Coronary artery (tissue), 2 donors: ENCODE results near the gene DCXR.

Source experiments
- DNase-seq: peaks from one replicate; pipeline ENCODE4 v3.0.0-alpha.2; 2017; ENCODE audit warnings: low spot score
- H3K27ac ChIP-seq, 2 donors: fragments of 200-600 bp; sonication (generic); one replicate each; pipeline ENCODE4 v1.5.1; 2016 to 2019
- H3K4me3 ChIP-seq: fragments of 200-600 bp; sonication (generic); 2 replicates; pipeline ENCODE4 v1.5.1; 2016; ENCODE audit warnings: mild to moderate bottlenecking, moderate library complexity
- CTCF ChIP-seq: fragments of 200-600 bp; sonication (generic); IDR thresholded peaks from one replicate; pipeline ENCODE4 v1.5.1; 2019; ENCODE audit warnings: antibody characterized with exemption

The DCXR gene

GRCh38 chr17:82070611-82071010, 33.1 kb upstream of the DCXR start:
- no peak for DNase-seq
- TF ChIP-seq CTCF = no peak

GRCh38 chr17:82065638-82066303, 28.3 kb upstream of the DCXR start, which contains the start of gene DUS1L:
DUS1L (minus strand) TSS chr17:82065804; CDS start chr17:82065059, 745 bp downstream.
- no peak for TF ChIP-seq CTCF

More at GRCh38 chr17:82070611-82071010, 33.1 kb upstream of the DCXR start:
- no peak overlapping the region for H3K27ac ChIP-seq
- no peak overlapping the region for H3K4me3 ChIP-seq

GRCh38 chr17:82065193-82065637, 27.7 kb upstream of the DCXR start:
- no peak for TF ChIP-seq CTCF
- Histone ChIP-seq H3K27ac (peak overlapping the region; percentile 50 to 86), H3K4me3 (peak overlapping the region; percentile 87)
- no peak for DNase-seq

More at GRCh38 chr17:82065638-82066303, 28.3 kb upstream of the DCXR start, which contains the start of gene DUS1L:
- peak within 1 kb of the TSS; percentile 86 to 88 for H3K27ac ChIP-seq
- DNase-seq = no peak
- peak within 1 kb of the TSS; percentile 87 for H3K4me3 ChIP-seq

GRCh38 chr17:82064433-82065192, 27.1 kb upstream of the DCXR start:
- peak overlapping the region in 1 of 2 donors; percentile 86 for H3K27ac ChIP-seq
- H3K4me3 ChIP-seq = peak overlapping the region; percentile 87
- TF ChIP-seq CTCF = no peak
- DNase-seq = no peak

GRCh38 chr17:82063424-82064415, 26.2 kb upstream of the DCXR start:
- no peak for TF ChIP-seq CTCF
- H3K27ac ChIP-seq = no peak overlapping the region
- DNase-seq = no peak
- H3K4me3 ChIP-seq = peak overlapping the region; percentile 87

- no peak for TF ChIP-seq CTCF
- DNase-seq = no peak
- Histone ChIP-seq H3K27ac (no peak overlapping the region), H3K4me3 (no peak overlapping the region)
Observed at GRCh38 chr17:82062984-82063368, 25.5 kb upstream of the DCXR start.
